Stimulated activated naive CD4-positive, alpha-beta T cell (primary cell): ENCODE data around the gene GAK.
"Not testable (repeated sequence)": the region's sequence is repeated elsewhere in the genome, so short reads cannot be mapped to it uniquely, and the experiment has no call there.

Source experiments
- DNase-seq, 6 experiments: peaks; one replicate each; lab custom pipeline; 2025; lab: John Stamatoyannopoulos, UW

The GAK gene

GRCh38 chr4:931960-932712 is at the start of gene GAK, which contains the start of gene TMEM175:
Gene GAK (minus strand): TSS chr4:932316. CDS start chr4:932187, 129 bp downstream.
Gene TMEM175 (plus strand): TSS chr4:932460. CDS start chr4:947740, 15,280 bp downstream.
- DNase-seq = peak; percentile 92 to 96 (median 94)

GRCh38 chr4:978957-979701 is 47.0 kb upstream of the GAK start:
- DNase-seq = no peak

GRCh38 chr4:976016-976415 is 43.9 kb upstream of the GAK start:
- not testable (repeated sequence) for DNase-seq

GRCh38 chr4:974668-975067 is 42.6 kb upstream of the GAK start:
- no peak for DNase-seq

GRCh38 chr4:973431-974397 is 41.6 kb upstream of the GAK start, which contains the start of gene DGKQ:
Gene DGKQ (minus strand): TSS chr4:973569. CDS start chr4:973482, 87 bp downstream.
- peak; percentile 72 to 92 (median 89) for DNase-seq

- DNase-seq = peak; percentile 34 to 65 (median 60)
Observed at GRCh38 chr4:972651-973424, 40.7 kb upstream of the GAK start.

- no peak for DNase-seq
Observed at GRCh38 chr4:971666-972500, 39.8 kb upstream of the GAK start.

GRCh38 chr4:970854-971520 is 38.9 kb upstream of the GAK start:
- no peak for DNase-seq

- DNase-seq = no peak
Observed at GRCh38 chr4:970046-970745, 38.1 kb upstream of the GAK start.

- DNase-seq = no peak
Observed at GRCh38 chr4:968621-969394, 36.7 kb upstream of the GAK start.

- DNase-seq = no peak
Observed at GRCh38 chr4:968221-968620, 36.1 kb upstream of the GAK start.

GRCh38 chr4:967113-968104 is 35.3 kb upstream of the GAK start:
- DNase-seq = no peak

GRCh38 chr4:966266-967112 is 34.4 kb upstream of the GAK start:
- DNase-seq = no peak

- no peak for DNase-seq
Observed at GRCh38 chr4:965766-966134, 33.6 kb upstream of the GAK start.

GRCh38 chr4:965048-965765 is 33.1 kb upstream of the GAK start:
- DNase-seq = no peak
